Activated CD4-positive, alpha-beta T cell treated with anti-CD3 and anti-CD28 coated beads for 24 hours (primary cell): ENCODE results near the gene DPCD.
"Not testable (repeated sequence)": the region's sequence is repeated elsewhere in the genome, so short reads cannot be mapped to it uniquely, and the experiment has no call there.

Experiments
- DNase-seq, 2 donors: peaks; one replicate each; pipeline ENCODE4 v3.0.0-alpha.2; 2020; ENCODE audit warnings: low read depth in 2 of 2

Gene DPCD

GRCh38 chr10:101618871-101619270 lies 30.8 kb downstream of the DPCD start:
- no peak for DNase-seq

GRCh38 chr10:101619983-101620382 lies 31.9 kb downstream of the DPCD start:
- DNase-seq, result no peak

- DNase-seq, result no peak
Measured at GRCh38 chr10:101623528-101623927, 35.4 kb downstream of the DPCD start.

- DNase-seq, result no peak
Measured at GRCh38 chr10:101624526-101625102, 36.5 kb downstream of the DPCD start.

GRCh38 chr10:101625821-101626412 lies 37.8 kb downstream of the DPCD start:
- DNase-seq, result no peak

GRCh38 chr10:101629837-101630632 lies 41.9 kb downstream of the DPCD start:
- no peak for DNase-seq

GRCh38 chr10:101630633-101630920 lies 42.5 kb downstream of the DPCD start:
- no peak for DNase-seq

- no peak for DNase-seq
Measured at GRCh38 chr10:101631821-101632475, 43.8 kb downstream of the DPCD start.

GRCh38 chr10:101633510-101633909 lies 45.4 kb downstream of the DPCD start:
- not testable (repeated sequence) for DNase-seq

GRCh38 chr10:101639141-101639900 lies 51.2 kb downstream of the DPCD start:
- no peak for DNase-seq

- DNase-seq, result no peak
Measured at GRCh38 chr10:101643546-101643945, 55.4 kb downstream of the DPCD start.

- DNase-seq, result no peak
Measured at GRCh38 chr10:101644002-101644401, 55.9 kb downstream of the DPCD start.

- DNase-seq, result no peak
Measured at GRCh38 chr10:101645659-101646058, 57.5 kb downstream of the DPCD start.

GRCh38 chr10:101646364-101646763 lies 58.2 kb downstream of the DPCD start:
- DNase-seq, result no peak

- DNase-seq, result no peak
Measured at GRCh38 chr10:101647255-101647654, 59.1 kb downstream of the DPCD start.

- DNase-seq, result no peak
Measured at GRCh38 chr10:101649525-101650085, 61.5 kb downstream of the DPCD start.

- DNase-seq, result no peak
Measured at GRCh38 chr10:101650863-101651262, 62.7 kb downstream of the DPCD start.

- no peak for DNase-seq
Measured at GRCh38 chr10:101651336-101651735, 63.2 kb downstream of the DPCD start.

- no peak for DNase-seq
Measured at GRCh38 chr10:101653536-101653935, 65.4 kb downstream of the DPCD start.

GRCh38 chr10:101655570-101655969 lies 67.4 kb downstream of the DPCD start:
- DNase-seq, result no peak

- no peak for DNase-seq
Measured at GRCh38 chr10:101656890-101657289, 68.8 kb downstream of the DPCD start.

- no peak for DNase-seq
Measured at GRCh38 chr10:101658975-101659374, 70.9 kb downstream of the DPCD start.
